ENCODE results near the gene CCDC149. TPM values are rescaled to one million over a fixed set of nuclear protein-coding genes. Genes with fewer than 3 reads are reported as not detected.

The CCDC149 gene
- polyA plus RNA-seq, 1 experiment, result 13.9 TPM

GRCh38 chr4:24845132-24845531 lies 67.7 kb downstream of the CCDC149 start:
- TF ChIP-seq CTCF (IDR thresholded peaks at IDR 0.05; ENCODE audit: low read depth, low read length), result no peak
- no peak for DNase-seq (ENCODE audit: low read depth, low spot score)
- Histone ChIP-seq H3K27ac (ENCODE audit: low read depth, low read length) (no peak overlapping the region), H3K9me3 (ENCODE audit: control insufficient read depth, insufficient read depth, low read length) (no peaks in the 10 kb centered on the region), H3K27me3 (ENCODE audit: control insufficient read depth, insufficient read depth, low read length) (no peaks in the 10 kb centered on the region), H3K4me3 (ENCODE audit: low read depth, low read length) (no peak overlapping the region)
- CTCF ChIA-PET, result no interaction called here
- POLR2A ChIA-PET, result interaction anchor here (0.6 kb wide), 1 partner anchor 72 kb away, joined by 3 read pairs; no protein-coding TSS in a partner anchor

DNA sequence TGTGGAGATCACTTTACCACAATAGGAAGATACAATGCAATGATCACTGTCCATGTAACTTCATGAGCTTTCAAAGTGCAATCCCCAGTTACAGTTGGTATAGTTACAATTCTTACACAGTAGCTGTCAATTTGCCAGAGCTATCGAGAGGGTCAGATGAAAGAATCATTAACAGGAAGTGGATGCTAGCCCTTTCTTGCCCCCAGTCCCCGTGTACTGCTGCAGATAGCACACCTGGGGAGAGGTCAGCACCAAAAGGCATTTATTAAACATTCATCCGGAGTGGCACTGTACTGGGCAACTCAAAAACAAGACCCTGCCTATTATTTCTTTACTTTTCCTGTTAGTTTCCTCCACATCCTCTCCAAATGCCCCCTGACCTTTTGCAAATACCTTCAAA lies 69.7 kb downstream of the CCDC149 start:
- TF ChIP-seq CTCF (IDR thresholded peaks at IDR 0.05; ENCODE audit: low read depth, low read length), result no peak
- H3K4me3 ChIP-seq (ENCODE audit: low read depth, low read length), result no peak overlapping the region
- CTCF ChIA-PET, result interaction anchor here (1.9 kb wide), 1 partner anchor 291 kb away, joined by 4 read pairs; no protein-coding TSS in a partner anchor
- no peak for DNase-seq (ENCODE audit: low read depth, low spot score)
- POLR2A ChIA-PET, result no interaction called here
- H3K9me3 ChIP-seq (ENCODE audit: control insufficient read depth, insufficient read depth, low read length), result no peaks in the 10 kb centered on the region
- H3K27me3 ChIP-seq (ENCODE audit: control insufficient read depth, insufficient read depth, low read length), result no peaks in the 10 kb centered on the region
- H3K27ac ChIP-seq (ENCODE audit: low read depth, low read length), result no peak overlapping the region

GRCh38 chr4:24842356-24842755 lies 70.5 kb downstream of the CCDC149 start:
- POLR2A ChIA-PET, result no interaction called here
- CTCF ChIA-PET, result interaction anchor here (0.6 to 1.9 kb wide), 2 partner anchors 180 to 290 kb away, joined by 3 to 4 read pairs; no protein-coding TSS in a partner anchor
- Histone ChIP-seq H3K4me3 (ENCODE audit: low read depth, low read length) (no peak overlapping the region), H3K9me3 (ENCODE audit: control insufficient read depth, insufficient read depth, low read length) (no peaks in the 10 kb centered on the region), H3K27me3 (ENCODE audit: control insufficient read depth, insufficient read depth, low read length) (no peaks in the 10 kb centered on the region), H3K27ac (ENCODE audit: low read depth, low read length) (no peak overlapping the region)
- no peak for DNase-seq (ENCODE audit: low read depth, low spot score)
- no peak for TF ChIP-seq CTCF (IDR thresholded peaks at IDR 0.05; ENCODE audit: low read depth, low read length)

- H3K27ac ChIP-seq (ENCODE audit: low read depth, low read length), result no peak overlapping the region
- H3K9me3 ChIP-seq (ENCODE audit: control insufficient read depth, insufficient read depth, low read length), result no peaks in the 10 kb centered on the region
- CTCF ChIA-PET, result no interaction called here
- no peak for TF ChIP-seq CTCF (IDR thresholded peaks at IDR 0.05; ENCODE audit: low read depth, low read length)
- no peaks in the 10 kb centered on the region for H3K27me3 ChIP-seq (ENCODE audit: control insufficient read depth, insufficient read depth, low read length)
- POLR2A ChIA-PET, result no interaction called here
- H3K4me3 ChIP-seq (ENCODE audit: low read depth, low read length), result no peak overlapping the region
- DNase-seq (ENCODE audit: low read depth, low spot score), result no peak
These were observed 71.9 kb downstream of the CCDC149 start for GRCh38 chr4:24840826-24841543.

DNA sequence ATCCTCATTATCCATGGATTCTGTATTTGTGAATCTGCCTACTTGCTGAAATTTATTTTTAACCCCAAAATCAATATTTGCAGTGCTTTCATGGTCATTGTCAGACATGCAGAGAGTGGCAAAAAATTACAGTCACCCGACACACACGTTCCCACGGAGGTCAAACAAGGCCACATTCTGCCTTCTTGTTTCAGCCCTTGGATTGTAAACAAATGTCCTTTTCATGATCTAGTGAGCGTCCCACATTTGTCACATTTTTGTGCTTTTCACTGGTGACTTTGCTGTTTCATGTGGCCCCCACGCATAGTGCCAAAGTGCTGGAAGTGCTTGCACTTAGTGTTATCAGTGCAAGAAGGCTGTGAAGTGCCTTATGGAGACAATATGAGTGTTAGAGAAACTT lies 72.5 kb downstream of the CCDC149 start:
- TF ChIP-seq CTCF (IDR thresholded peaks at IDR 0.05; ENCODE audit: low read depth, low read length), result no peak
- no peak overlapping the region for H3K27ac ChIP-seq (ENCODE audit: low read depth, low read length)
- H3K4me3 ChIP-seq (ENCODE audit: low read depth, low read length), result no peak overlapping the region
- CTCF ChIA-PET, result no interaction called here
- H3K9me3 ChIP-seq (ENCODE audit: control insufficient read depth, insufficient read depth, low read length), result no peaks in the 10 kb centered on the region
- DNase-seq (ENCODE audit: low read depth, low spot score), result no peak
- H3K27me3 ChIP-seq (ENCODE audit: control insufficient read depth, insufficient read depth, low read length), result no peaks in the 10 kb centered on the region
- POLR2A ChIA-PET, result no interaction called here
